GM18517 (cell line): Measurements from ENCODE around the gene KIFC1.
"Not testable (repeated sequence)": the region's sequence is repeated elsewhere in the genome, so short reads cannot be mapped to it uniquely, and the experiment has no call there.

ENCODE experiments used
- ATAC-seq: cut with Tn5 transposase; IDR thresholded peaks from one replicate; pipeline ENCODE4 v1.9.1; 2021; ENCODE audit warnings: mild to moderate bottlenecking, moderate library complexity; ENCODE audit not compliant: unreplicated experiment

The KIFC1 gene

GRCh38 chr6:33373960-33374910 lies 17.4 kb upstream of the KIFC1 start:
- ATAC-seq, result no peak

- no peak for ATAC-seq
These were observed 16.4 kb upstream of the KIFC1 start for GRCh38 chr6:33375143-33375671.

- ATAC-seq, result no peak
These were observed 14.5 kb upstream of the KIFC1 start for GRCh38 chr6:33377171-33377570.

- ATAC-seq, result not testable (repeated sequence)
These were observed 12.4 kb upstream of the KIFC1 start for GRCh38 chr6:33379184-33379583.

- ATAC-seq, result no peak
These were observed 11.2 kb upstream of the KIFC1 start for GRCh38 chr6:33380272-33380981.

GRCh38 chr6:33383427-33384185 lies 8.0 kb upstream of the KIFC1 start:
- no peak for ATAC-seq

- ATAC-seq, result no peak
These were observed 7.0 kb upstream of the KIFC1 start for GRCh38 chr6:33384581-33385020.

- ATAC-seq, result no peak
These were observed 1.4 kb upstream of the KIFC1 start for GRCh38 chr6:33390173-33390572.

- ATAC-seq, result peak; percentile 1
These were observed 801 bp upstream of the KIFC1 start for GRCh38 chr6:33390767-33391277.

GRCh38 chr6:33391922-33392594 lies 435 bp downstream of the KIFC1 start:
- ATAC-seq, result peak; percentile 11

GRCh38 chr6:33392595-33392948 lies 949 bp downstream of the KIFC1 start:
- ATAC-seq, result no peak

GRCh38 chr6:33392979-33393378 lies 1.4 kb downstream of the KIFC1 start:
- ATAC-seq, result no peak

GRCh38 chr6:33397541-33397940 lies 5.9 kb downstream of the KIFC1 start:
- no peak for ATAC-seq

GRCh38 chr6:33398601-33399000 lies 7.0 kb downstream of the KIFC1 start:
- not testable (repeated sequence) for ATAC-seq

GRCh38 chr6:33399881-33400280 lies 8.3 kb downstream of the KIFC1 start:
- not testable (repeated sequence) for ATAC-seq

- no peak for ATAC-seq
These were observed 13.3 kb downstream of the KIFC1 start for GRCh38 chr6:33404884-33405283.

GRCh38 chr6:33405386-33405940 lies 13.8 kb downstream of the KIFC1 start:
- no peak for ATAC-seq

GRCh38 chr6:33406126-33406525 lies 14.5 kb downstream of the KIFC1 start:
- ATAC-seq, result no peak

- no peak for ATAC-seq
These were observed 15.6 kb downstream of the KIFC1 start for GRCh38 chr6:33407132-33407718.
